GM23338 (cell line): ENCODE results near the gene DEFB124.

Source experiments
- EZH2 ChIP-seq: fragments of 200-600 bp; sonication (generic); IDR thresholded peaks from one replicate; pipeline ENCODE4 v1.8.0; 2017; ENCODE audit warnings: antibody characterized with exemption, mild to moderate bottlenecking, low read depth; ENCODE audit not compliant: unreplicated experiment
- EZH2phosphoT487 ChIP-seq: fragments of 200-600 bp; sonication (generic); IDR thresholded peaks from one replicate; pipeline ENCODE4 v1.8.1; 2018; ENCODE audit warnings: antibody characterized with exemption; ENCODE audit not compliant: unreplicated experiment
- JUNB ChIP-seq: IDR thresholded peaks from one replicate; pipeline ENCODE4 v1.6.1; 2016; ENCODE audit warnings: antibody characterized with exemption; ENCODE audit not compliant: unreplicated experiment
- POLR2AphosphoS5 ChIP-seq: IDR thresholded peaks from 2 replicates; pipeline ENCODE4 v1.6.1; 2016; ENCODE audit warnings: antibody characterized with exemption, low read depth
- STAT1 ChIP-seq: IDR thresholded peaks from one replicate; pipeline ENCODE4 v1.6.1; 2016; ENCODE audit warnings: antibody characterized with exemption; ENCODE audit not compliant: unreplicated experiment
- TF ChIP-seq, protein P1 (sequence below), 2 experiments: fragments of 200-600 bp in 1 of 2; sonication (generic) in 1 of 2; conservative IDR thresholded peaks; 2 replicates each; pipeline versions ENCODE4 v1.5.1 to v1.6.1; 2016 to 2017; ENCODE audit warnings: antibody characterized with exemption in 2 of 2, low read depth in 2 of 2, mild to moderate bottlenecking in 2 of 2, moderate library complexity in 1 of 2
- TF ChIP-seq, protein P2 (sequence below): fragments of 250-450 bp; sonication (Bioruptor Pico); IDR thresholded peaks from 2 replicates; pipeline ENCODE4 v1.5.0; 2020; ENCODE audit warnings: mild to moderate bottlenecking, moderate library complexity
- TF ChIP-seq, protein P3 (sequence below): IDR thresholded peaks from one replicate; pipeline ENCODE4 v1.6.1; 2018; ENCODE audit warnings: antibody characterized with exemption; ENCODE audit not compliant: unreplicated experiment

DNA sequence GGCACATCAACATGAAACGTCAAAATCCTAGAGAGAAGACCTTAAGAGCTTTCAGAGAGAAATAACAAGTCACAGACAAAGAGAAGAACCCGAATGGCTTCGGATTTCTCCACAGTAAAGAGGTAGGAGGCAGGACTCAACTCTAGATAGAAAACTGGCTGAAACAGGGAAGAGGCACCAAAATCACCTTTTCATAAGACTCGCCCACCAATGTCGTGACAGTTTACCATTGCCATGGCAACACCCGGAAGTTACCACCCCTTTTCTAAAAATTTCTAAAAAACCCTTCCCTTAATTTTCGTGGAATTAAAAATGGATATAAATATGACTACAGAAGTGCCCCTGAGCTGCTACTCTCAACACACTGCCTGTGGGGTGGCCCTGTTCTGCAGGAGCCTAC, 56.6 kb downstream of the DEFB124 start:
- TF ChIP-seq, protein P1, sequence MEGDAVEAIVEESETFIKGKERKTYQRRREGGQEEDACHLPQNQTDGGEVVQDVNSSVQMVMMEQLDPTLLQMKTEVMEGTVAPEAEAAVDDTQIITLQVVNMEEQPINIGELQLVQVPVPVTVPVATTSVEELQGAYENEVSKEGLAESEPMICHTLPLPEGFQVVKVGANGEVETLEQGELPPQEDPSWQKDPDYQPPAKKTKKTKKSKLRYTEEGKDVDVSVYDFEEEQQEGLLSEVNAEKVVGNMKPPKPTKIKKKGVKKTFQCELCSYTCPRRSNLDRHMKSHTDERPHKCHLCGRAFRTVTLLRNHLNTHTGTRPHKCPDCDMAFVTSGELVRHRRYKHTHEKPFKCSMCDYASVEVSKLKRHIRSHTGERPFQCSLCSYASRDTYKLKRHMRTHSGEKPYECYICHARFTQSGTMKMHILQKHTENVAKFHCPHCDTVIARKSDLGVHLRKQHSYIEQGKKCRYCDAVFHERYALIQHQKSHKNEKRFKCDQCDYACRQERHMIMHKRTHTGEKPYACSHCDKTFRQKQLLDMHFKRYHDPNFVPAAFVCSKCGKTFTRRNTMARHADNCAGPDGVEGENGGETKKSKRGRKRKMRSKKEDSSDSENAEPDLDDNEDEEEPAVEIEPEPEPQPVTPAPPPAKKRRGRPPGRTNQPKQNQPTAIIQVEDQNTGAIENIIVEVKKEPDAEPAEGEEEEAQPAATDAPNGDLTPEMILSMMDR (conservative IDR thresholded peaks at IDR 0.05; ENCODE audit: low read depth in 2 of 2) = no peak
- no peak for TF ChIP-seq POLR2AphosphoS5
- TF ChIP-seq EZH2 = no peak
- no peak for TF ChIP-seq JUNB
- TF ChIP-seq, protein P2, sequence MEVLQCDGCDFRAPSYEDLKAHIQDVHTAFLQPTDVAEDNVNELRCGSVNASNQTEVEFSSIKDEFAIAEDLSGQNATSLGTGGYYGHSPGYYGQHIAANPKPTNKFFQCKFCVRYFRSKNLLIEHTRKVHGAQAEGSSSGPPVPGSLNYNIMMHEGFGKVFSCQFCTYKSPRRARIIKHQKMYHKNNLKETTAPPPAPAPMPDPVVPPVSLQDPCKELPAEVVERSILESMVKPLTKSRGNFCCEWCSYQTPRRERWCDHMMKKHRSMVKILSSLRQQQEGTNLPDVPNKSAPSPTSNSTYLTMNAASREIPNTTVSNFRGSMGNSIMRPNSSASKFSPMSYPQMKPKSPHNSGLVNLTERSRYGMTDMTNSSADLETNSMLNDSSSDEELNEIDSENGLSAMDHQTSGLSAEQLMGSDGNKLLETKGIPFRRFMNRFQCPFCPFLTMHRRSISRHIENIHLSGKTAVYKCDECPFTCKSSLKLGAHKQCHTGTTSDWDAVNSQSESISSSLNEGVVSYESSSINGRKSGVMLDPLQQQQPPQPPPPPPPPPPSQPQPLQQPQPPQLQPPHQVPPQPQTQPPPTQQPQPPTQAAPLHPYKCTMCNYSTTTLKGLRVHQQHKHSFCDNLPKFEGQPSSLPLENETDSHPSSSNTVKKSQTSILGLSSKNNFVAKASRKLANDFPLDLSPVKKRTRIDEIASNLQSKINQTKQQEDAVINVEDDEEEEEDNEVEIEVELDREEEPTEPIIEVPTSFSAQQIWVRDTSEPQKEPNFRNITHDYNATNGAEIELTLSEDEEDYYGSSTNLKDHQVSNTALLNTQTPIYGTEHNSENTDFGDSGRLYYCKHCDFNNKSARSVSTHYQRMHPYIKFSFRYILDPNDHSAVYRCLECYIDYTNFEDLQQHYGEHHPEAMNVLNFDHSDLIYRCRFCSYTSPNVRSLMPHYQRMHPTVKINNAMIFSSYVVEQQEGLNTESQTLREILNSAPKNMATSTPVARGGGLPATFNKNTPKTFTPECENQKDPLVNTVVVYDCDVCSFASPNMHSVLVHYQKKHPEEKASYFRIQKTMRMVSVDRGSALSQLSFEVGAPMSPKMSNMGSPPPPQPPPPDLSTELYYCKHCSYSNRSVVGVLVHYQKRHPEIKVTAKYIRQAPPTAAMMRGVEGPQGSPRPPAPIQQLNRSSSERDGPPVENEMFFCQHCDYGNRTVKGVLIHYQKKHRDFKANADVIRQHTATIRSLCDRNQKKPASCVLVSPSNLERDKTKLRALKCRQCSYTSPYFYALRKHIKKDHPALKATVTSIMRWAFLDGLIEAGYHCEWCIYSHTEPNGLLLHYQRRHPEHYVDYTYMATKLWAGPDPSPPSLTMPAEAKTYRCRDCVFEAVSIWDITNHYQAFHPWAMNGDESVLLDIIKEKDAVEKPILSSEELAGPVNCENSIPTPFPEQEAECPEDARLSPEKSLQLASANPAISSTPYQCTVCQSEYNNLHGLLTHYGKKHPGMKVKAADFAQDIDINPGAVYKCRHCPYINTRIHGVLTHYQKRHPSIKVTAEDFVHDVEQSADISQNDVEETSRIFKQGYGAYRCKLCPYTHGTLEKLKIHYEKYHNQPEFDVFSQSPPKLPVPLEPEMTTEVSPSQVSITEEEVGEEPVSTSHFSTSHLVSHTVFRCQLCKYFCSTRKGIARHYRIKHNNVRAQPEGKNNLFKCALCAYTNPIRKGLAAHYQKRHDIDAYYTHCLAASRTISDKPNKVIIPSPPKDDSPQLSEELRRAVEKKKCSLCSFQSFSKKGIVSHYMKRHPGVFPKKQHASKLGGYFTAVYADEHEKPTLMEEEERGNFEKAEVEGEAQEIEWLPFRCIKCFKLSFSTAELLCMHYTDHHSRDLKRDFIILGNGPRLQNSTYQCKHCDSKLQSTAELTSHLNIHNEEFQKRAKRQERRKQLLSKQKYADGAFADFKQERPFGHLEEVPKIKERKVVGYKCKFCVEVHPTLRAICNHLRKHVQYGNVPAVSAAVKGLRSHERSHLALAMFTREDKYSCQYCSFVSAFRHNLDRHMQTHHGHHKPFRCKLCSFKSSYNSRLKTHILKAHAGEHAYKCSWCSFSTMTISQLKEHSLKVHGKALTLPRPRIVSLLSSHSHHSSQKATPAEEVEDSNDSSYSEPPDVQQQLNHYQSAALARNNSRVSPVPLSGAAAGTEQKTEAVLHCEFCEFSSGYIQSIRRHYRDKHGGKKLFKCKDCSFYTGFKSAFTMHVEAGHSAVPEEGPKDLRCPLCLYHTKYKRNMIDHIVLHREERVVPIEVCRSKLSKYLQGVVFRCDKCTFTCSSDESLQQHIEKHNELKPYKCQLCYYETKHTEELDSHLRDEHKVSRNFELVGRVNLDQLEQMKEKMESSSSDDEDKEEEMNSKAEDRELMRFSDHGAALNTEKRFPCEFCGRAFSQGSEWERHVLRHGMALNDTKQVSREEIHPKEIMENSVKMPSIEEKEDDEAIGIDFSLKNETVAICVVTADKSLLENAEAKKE (CRISPR knock-in tag) = no peak
- TF ChIP-seq, protein P3, sequence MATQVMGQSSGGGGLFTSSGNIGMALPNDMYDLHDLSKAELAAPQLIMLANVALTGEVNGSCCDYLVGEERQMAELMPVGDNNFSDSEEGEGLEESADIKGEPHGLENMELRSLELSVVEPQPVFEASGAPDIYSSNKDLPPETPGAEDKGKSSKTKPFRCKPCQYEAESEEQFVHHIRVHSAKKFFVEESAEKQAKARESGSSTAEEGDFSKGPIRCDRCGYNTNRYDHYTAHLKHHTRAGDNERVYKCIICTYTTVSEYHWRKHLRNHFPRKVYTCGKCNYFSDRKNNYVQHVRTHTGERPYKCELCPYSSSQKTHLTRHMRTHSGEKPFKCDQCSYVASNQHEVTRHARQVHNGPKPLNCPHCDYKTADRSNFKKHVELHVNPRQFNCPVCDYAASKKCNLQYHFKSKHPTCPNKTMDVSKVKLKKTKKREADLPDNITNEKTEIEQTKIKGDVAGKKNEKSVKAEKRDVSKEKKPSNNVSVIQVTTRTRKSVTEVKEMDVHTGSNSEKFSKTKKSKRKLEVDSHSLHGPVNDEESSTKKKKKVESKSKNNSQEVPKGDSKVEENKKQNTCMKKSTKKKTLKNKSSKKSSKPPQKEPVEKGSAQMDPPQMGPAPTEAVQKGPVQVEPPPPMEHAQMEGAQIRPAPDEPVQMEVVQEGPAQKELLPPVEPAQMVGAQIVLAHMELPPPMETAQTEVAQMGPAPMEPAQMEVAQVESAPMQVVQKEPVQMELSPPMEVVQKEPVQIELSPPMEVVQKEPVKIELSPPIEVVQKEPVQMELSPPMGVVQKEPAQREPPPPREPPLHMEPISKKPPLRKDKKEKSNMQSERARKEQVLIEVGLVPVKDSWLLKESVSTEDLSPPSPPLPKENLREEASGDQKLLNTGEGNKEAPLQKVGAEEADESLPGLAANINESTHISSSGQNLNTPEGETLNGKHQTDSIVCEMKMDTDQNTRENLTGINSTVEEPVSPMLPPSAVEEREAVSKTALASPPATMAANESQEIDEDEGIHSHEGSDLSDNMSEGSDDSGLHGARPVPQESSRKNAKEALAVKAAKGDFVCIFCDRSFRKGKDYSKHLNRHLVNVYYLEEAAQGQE = no peak
- TF ChIP-seq EZH2phosphoT487 = no peak
- no peak for TF ChIP-seq STAT1
